ENCODE results near the gene FAM171A1. TPM values are rescaled to one million over a fixed set of nuclear protein-coding genes. Genes with fewer than 3 reads are reported as not detected.

FAM171A1 gene
- total and polyA plus RNA-seq, 2 donors (not counting 3 experiments of a cell fraction or from before 2014, with no cell fraction given), result 56.3 to 75.8 TPM

- CTCF ChIA-PET, result interaction anchor here (0.9 kb wide), 2 partner anchors 31 to 232 kb away, joined by 3 read pairs; no protein-coding TSS in a partner anchor
- TF ChIP-seq FOS (IDR thresholded peaks at IDR 0.05; ENCODE audit: borderline replicate concordance, insufficient read depth, low read length) (no peak), POLR2A (IDR thresholded peaks at IDR 0.05; ENCODE audit: low read depth, low read length) (no peak), CTCF (IDR thresholded peaks at IDR 0.05; ENCODE audit: extremely low read depth in 1 of 2, insufficient read depth in 1 of 2, low read depth in 1 of 2, low read length in 2 of 2) (no peak), EZH2 (IDR thresholded peaks at IDR 0.05; ENCODE audit: borderline replicate concordance, low read depth, low read length, severe bottlenecking) (no peak), GATA2 (IDR thresholded peaks at IDR 0.05; ENCODE audit: insufficient read depth, insufficient read length, low read depth, low read length) (no peak), MYC (IDR thresholded peaks at IDR 0.05; ENCODE audit: low read depth, low read length) (no peak), POLR2AphosphoS5 (IDR thresholded peaks at IDR 0.05; ENCODE audit: insufficient read depth, low read depth, low read length) (no peak), MAX (IDR thresholded peaks at IDR 0.05; ENCODE audit: insufficient read depth, insufficient read length) (no peak), JUN (IDR thresholded peaks at IDR 0.05; ENCODE audit: borderline replicate concordance, insufficient read depth, insufficient read length, low read depth) (no peak)
- H3K9ac ChIP-seq (replicated peaks; ENCODE audit: extremely low read depth, insufficient read depth, low read length), result no peak overlapping the region
- no peak for DNase-seq (ENCODE audit: low read depth, low spot score)
- no peaks in the 10 kb centered on the region for H3K79me2 ChIP-seq (ENCODE audit: control insufficient read depth, insufficient read depth, low read length)
- no peaks in the 10 kb centered on the region for H4K20me1 ChIP-seq (replicated peaks; ENCODE audit: control insufficient read depth, extremely low read depth, insufficient read depth, low read length)
- H3K27ac ChIP-seq (ENCODE audit: insufficient read depth, low read depth, low read length), result no peak overlapping the region
- BruUV-seq (replicated peaks), result no TSS peak
- no peak overlapping the region for H2AFZ ChIP-seq (ENCODE audit: low read depth, low read length)
- H3K9me3 ChIP-seq (replicated peaks; ENCODE audit: control insufficient read depth, insufficient read depth, low read length), result no peaks in the 10 kb centered on the region
- intact Hi-C loops (cut with micrococcal nuclease) (loop anchor here (10.0 kb wide), 1 partner anchor 274 kb away; no protein-coding TSS in a partner anchor), dilution Hi-C loops (cut with MboI; ENCODE audit: extremely low pct_ligation_motif_present, low sequenced_read_pairs) (no loop called here)
- H3K27me3 ChIP-seq (ENCODE audit: control insufficient read depth in 2 of 2, insufficient read depth in 2 of 2, low read length in 2 of 2), result peaks cover 0 to 3% of the 10 kb centered on the region in 2 experiments
- H3K4me3 ChIP-seq (replicated peaks in 1 of 3; ENCODE audit: insufficient read depth in 1 of 3, low read depth in 1 of 3, low read length in 3 of 3), result no peak overlapping the region
- no peak overlapping the region for H3K4me2 ChIP-seq (ENCODE audit: insufficient read depth, low read length)
- H3K36me3 ChIP-seq (ENCODE audit: control insufficient read depth in 2 of 2, extremely low read depth in 1 of 2, insufficient read depth in 2 of 2, low read length in 2 of 2), result no peaks in the 10 kb centered on the region
- POLR2A ChIA-PET, result no interaction called here
- no peak for FAIRE-seq
- no peaks in the 10 kb centered on the region for H3K9me1 ChIP-seq (replicated peaks; ENCODE audit: control insufficient read depth, extremely low read depth, insufficient read depth, low read length)
- peaks cover 18% of the 10 kb centered on the region for H3K4me1 ChIP-seq (ENCODE audit: control insufficient read depth, extremely low read depth, insufficient read depth, low read length)
These were observed 7.5 kb upstream of the FAM171A1 start for GRCh38 chr10:15378569-15378968.

Data from endothelial cell of umbilical vein (primary cell).